HCT116 (cell line): ENCODE measurements around the gene MAP3K6. TPM values are rescaled to one million over a fixed set of nuclear protein-coding genes. Genes with fewer than 3 reads are reported as not detected.

Experiments
- ATAC-seq: fragments of 200-7000 bp; cut with Tn5 transposase; 2 replicates; pipeline ENCODE4 v1.9.1; 2020; ENCODE audit warnings: mild to moderate bottlenecking, moderate library complexity
- BruUV-seq: library from RNA; stranded (reverse); fragments of 400-500 nt; replicated peaks from 2 replicates; lab custom pipeline; 2021; lab: Mats Ljungman, UMichigan
- CTCF ChIA-PET: fragments of 300-600 bp; sonication (Branson Sonifier 250); formaldehyde crosslinking; loops from one replicate; lab custom pipeline; 2021; ENCODE audit warnings: antibody characterized with exemption; lab: Charles Lee
- POLR2A ChIA-PET: fragments of 300-600, 350-600 bp; sonication (Branson Sonifier 250); formaldehyde crosslinking; loops from one replicate; lab custom pipeline; 2021; ENCODE audit warnings: antibody characterized with exemption; lab: Charles Lee
- RAD21 ChIA-PET, 2 experiments: fragments of 300-600 bp; sonication (Branson Sonifier 250); formaldehyde crosslinking; loops; one replicate each; lab custom pipeline; 2023; ENCODE audit warnings: low total read pairs in 2 of 2; ENCODE audit not compliant: uncharacterized antibody in 2 of 2, unreplicated experiment in 2 of 2, low non-redundant PET in 1 of 2; lab: Charles Lee
- DNase-seq: peaks from one replicate; pipeline ENCODE4 v3.0.0-alpha.2; 2010; ENCODE audit warnings: low read depth, low spot score
- H2AFZ ChIP-seq: fragments of 200-600 bp; shearing (Covaris generic), sonication (generic); 2 replicates; pipeline ENCODE4 v1.6.1; 2017; ENCODE audit warnings: low read depth, mixed run types, mixed read lengths, antibody characterized with exemption, low read length; ENCODE audit not compliant: poor library complexity, severe bottlenecking
- H3K27ac ChIP-seq: 2 replicates; pipeline ENCODE4 v1.5.1; 2012; ENCODE audit warnings: low read depth, low read length
- H3K27me3 ChIP-seq: fragments of 200-600 bp; sonication (generic); 2 replicates; pipeline ENCODE4 v1.6.1; 2016; ENCODE audit warnings: mixed run types, low read length, mixed read lengths; ENCODE audit not compliant: insufficient read depth
- H3K36me3 ChIP-seq, 2 experiments: fragments of 200-500 bp in 1 of 2; fragments of 200-600 bp in 1 of 2; sonication (Bioruptor generic) in 1 of 2; sonication (generic) in 1 of 2; 2 replicates each; pipeline versions ENCODE4 v1.5.1 to v1.6.1; 2014 to 2016; ENCODE audit warnings: low read length in 2 of 2, inconsistent platforms in 1 of 2, mixed read lengths in 1 of 2, mixed run types in 1 of 2; ENCODE audit not compliant: insufficient read depth in 2 of 2, control insufficient read depth in 1 of 2
- H3K4me1 ChIP-seq, 2 experiments: fragments of 200-600 bp in 1 of 2; sonication (generic) in 1 of 2; 2 replicates each; pipeline versions ENCODE4 v1.5.1 to v1.6.1; 2012 to 2017; ENCODE audit warnings: low read length in 2 of 2, inconsistent platforms in 1 of 2, mild to moderate bottlenecking in 1 of 2, mixed read lengths in 1 of 2, mixed run types in 1 of 2, moderate library complexity in 1 of 2; ENCODE audit not compliant: insufficient read depth in 2 of 2, control insufficient read depth in 1 of 2
- H3K4me2 ChIP-seq: fragments of 200-600 bp; sonication (generic); 2 replicates; pipeline ENCODE4 v1.6.1; 2017; ENCODE audit warnings: mixed run types, low read length, mixed read lengths
- H3K4me3 ChIP-seq, 2 experiments: fragments of 200-600 bp in 1 of 2; sonication (generic) in 1 of 2; replicated peaks in 1 of 2; 2 replicates each; pipeline ENCODE4 v1.5.1; 2011 to 2016; ENCODE audit warnings: low read length in 2 of 2, control low read depth in 1 of 2, low read depth in 1 of 2, mild to moderate bottlenecking in 1 of 2, mixed read lengths in 1 of 2, mixed run types in 1 of 2
- H3K79me2 ChIP-seq: fragments of 200-600 bp; sonication (generic); 2 replicates; pipeline ENCODE4 v1.6.1; 2017; ENCODE audit warnings: mild to moderate bottlenecking, mixed run types, low read length, moderate library complexity, mixed read lengths; ENCODE audit not compliant: insufficient read depth
- H3K9ac ChIP-seq: fragments of 200-600 bp; sonication (generic); 2 replicates; pipeline ENCODE4 v1.6.1; 2016; ENCODE audit warnings: low read length, mixed read lengths
- H3K9me2 ChIP-seq: fragments of 200-600 bp; sonication (generic), shearing (Covaris generic); 2 replicates; pipeline ENCODE4 v1.6.1; 2017; ENCODE audit warnings: mixed run types, mild to moderate bottlenecking, moderate library complexity; ENCODE audit not compliant: insufficient read depth
- H3K9me3 ChIP-seq, 2 experiments: fragments of 200-500 bp in 1 of 2; fragments of 200-600 bp in 1 of 2; sonication (Bioruptor generic) in 1 of 2; sonication (generic) in 1 of 2; 2 replicates each; pipeline ENCODE4 v1.6.1; 2014 to 2017; ENCODE audit warnings: low read length in 2 of 2, mixed read lengths in 2 of 2, inconsistent platforms in 1 of 2, low read depth in 1 of 2, mild to moderate bottlenecking in 1 of 2, mixed run types in 1 of 2, moderate library complexity in 1 of 2; ENCODE audit not compliant: control insufficient read depth in 1 of 2, insufficient read depth in 1 of 2
- H4K20me1 ChIP-seq: fragments of 200-600 bp; sonication (generic), shearing (Covaris generic); 2 replicates; pipeline ENCODE4 v1.6.1; 2017; ENCODE audit warnings: mixed run types, mild to moderate bottlenecking, moderate library complexity; ENCODE audit not compliant: insufficient read depth
- ATF3 ChIP-seq: IDR thresholded peaks from 2 replicates; pipeline ENCODE4 v1.6.1; 2012
- EGR1 ChIP-seq: IDR thresholded peaks from 2 replicates; pipeline ENCODE4 v1.6.1; 2012; ENCODE audit warnings: low read depth
- ELF1 ChIP-seq: IDR thresholded peaks from 2 replicates; pipeline ENCODE4 v1.6.1; 2012; ENCODE audit warnings: low read depth, borderline replicate concordance
- FOSL1 ChIP-seq: IDR thresholded peaks from 2 replicates; pipeline ENCODE4 v1.6.1; 2012; ENCODE audit warnings: low read depth
- JUND ChIP-seq: IDR thresholded peaks from 2 replicates; pipeline ENCODE4 v1.6.1; 2012
- POLR2A ChIP-seq: IDR thresholded peaks from 2 replicates; pipeline ENCODE4 v1.7.0; 2011; ENCODE audit warnings: borderline replicate concordance; ENCODE audit not compliant: insufficient read depth, insufficient read length; ENCODE audit errors: extremely low read depth
- SIN3A ChIP-seq: IDR thresholded peaks from 2 replicates; pipeline ENCODE4 v1.6.1; 2012; ENCODE audit warnings: low read depth
- SP1 ChIP-seq: IDR thresholded peaks from 2 replicates; pipeline ENCODE4 v1.6.1; 2012; ENCODE audit warnings: low read depth
- SRF ChIP-seq: IDR thresholded peaks from 2 replicates; pipeline ENCODE4 v1.6.1; 2012; ENCODE audit warnings: low read depth
- TCF7L2 ChIP-seq: IDR thresholded peaks from 2 replicates; pipeline ENCODE4 v1.7.0; 2011; ENCODE audit warnings: borderline replicate concordance, inconsistent platforms; ENCODE audit not compliant: insufficient read depth, insufficient read length; ENCODE audit errors: extremely low read depth
- YY1 ChIP-seq: IDR thresholded peaks from 2 replicates; pipeline ENCODE4 v1.6.1; 2011; ENCODE audit warnings: low read length, low read depth, moderate library complexity, mild to moderate bottlenecking; ENCODE audit not compliant: insufficient replicate concordance; ENCODE audit errors: extremely low read depth
- ZFX ChIP-seq: fragments of 450-650 bp; IDR thresholded peaks from 2 replicates; pipeline ENCODE4 v1.6.1; 2017
- ZNF274 ChIP-seq: fragments of 200-500 bp; sonication (Bioruptor generic); IDR thresholded peaks from 2 replicates; pipeline ENCODE4 v1.6.1; 2014; ENCODE audit warnings: mild to moderate bottlenecking, low read depth, low read length, inconsistent platforms
- intact Hi-C: fragments of 100-400 bp; cut with micrococcal nuclease; formaldehyde crosslinking; loops from 2 replicates; pipeline ENCODE4 v1.10.0; 2022
- total RNA-seq: library from RNA; stranded (reverse); gene quantifications from one replicate; pipeline ENCODE4 v1.2.1, GENCODE V29; 2021; ENCODE audit not compliant: unreplicated experiment
- TF ChIP-seq, protein P1 (sequence below): IDR thresholded peaks from 2 replicates; pipeline ENCODE4 v1.6.1; 2011; ENCODE audit warnings: mild to moderate bottlenecking, low read length, moderate library complexity; ENCODE audit not compliant: insufficient replicate concordance; ENCODE audit errors: extremely low read depth
- TF ChIP-seq, protein P2 (sequence below), 3 experiments: fragments of 200-600 bp in 1 of 3; sonication (generic) in 1 of 3; IDR thresholded peaks in 2 of 3; conservative IDR thresholded peaks in 1 of 3; 2 replicates each; pipeline ENCODE4 v1.5.1; 2012 to 2017; ENCODE audit warnings: low read depth in 2 of 3, low read length in 2 of 3, antibody characterized with exemption in 1 of 3, borderline replicate concordance in 1 of 3, control low read depth in 1 of 3, mild to moderate bottlenecking in 1 of 3, mixed read lengths in 1 of 3, mixed run types in 1 of 3, moderate library complexity in 1 of 3; ENCODE audit not compliant: insufficient read depth in 1 of 3

MAP3K6 gene
- total RNA-seq, 1 experiment from 2014 or later: 30.2 TPM

DNA sequence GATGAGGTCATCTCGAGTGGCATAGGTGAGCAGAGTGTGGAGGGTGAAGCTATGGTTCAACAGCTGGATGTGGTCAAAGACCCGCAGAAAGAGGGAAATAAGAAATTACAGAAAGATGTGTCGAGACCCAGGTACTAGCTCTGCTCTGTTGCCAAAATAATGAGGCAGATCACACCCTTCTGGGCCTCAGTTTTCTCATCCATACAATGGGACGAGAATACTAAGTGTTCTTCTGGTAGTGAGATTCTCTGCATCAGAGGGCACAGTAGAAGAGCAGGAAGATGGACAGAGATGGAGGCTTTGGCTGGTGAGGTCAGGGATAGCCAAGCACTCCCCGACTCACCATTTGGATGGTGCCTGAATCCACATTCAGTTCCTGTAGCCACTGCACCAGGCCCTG is 11.1 kb downstream of the MAP3K6 start:
- peaks cover 0 to 7% of the 10 kb centered on the region in 2 experiments; a peak in 1 of 4 replicates for H3K36me3 ChIP-seq
- TF ChIP-seq EGR1: no peak
- TF ChIP-seq, protein P1, sequence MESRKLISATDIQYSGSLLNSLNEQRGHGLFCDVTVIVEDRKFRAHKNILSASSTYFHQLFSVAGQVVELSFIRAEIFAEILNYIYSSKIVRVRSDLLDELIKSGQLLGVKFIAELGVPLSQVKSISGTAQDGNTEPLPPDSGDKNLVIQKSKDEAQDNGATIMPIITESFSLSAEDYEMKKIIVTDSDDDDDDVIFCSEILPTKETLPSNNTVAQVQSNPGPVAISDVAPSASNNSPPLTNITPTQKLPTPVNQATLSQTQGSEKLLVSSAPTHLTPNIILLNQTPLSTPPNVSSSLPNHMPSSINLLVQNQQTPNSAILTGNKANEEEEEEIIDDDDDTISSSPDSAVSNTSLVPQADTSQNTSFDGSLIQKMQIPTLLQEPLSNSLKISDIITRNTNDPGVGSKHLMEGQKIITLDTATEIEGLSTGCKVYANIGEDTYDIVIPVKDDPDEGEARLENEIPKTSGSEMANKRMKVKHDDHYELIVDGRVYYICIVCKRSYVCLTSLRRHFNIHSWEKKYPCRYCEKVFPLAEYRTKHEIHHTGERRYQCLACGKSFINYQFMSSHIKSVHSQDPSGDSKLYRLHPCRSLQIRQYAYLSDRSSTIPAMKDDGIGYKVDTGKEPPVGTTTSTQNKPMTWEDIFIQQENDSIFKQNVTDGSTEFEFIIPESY: no peak
- no peak for TF ChIP-seq TCF7L2
- TF ChIP-seq JUND: no peak
- TF ChIP-seq, protein P2, sequence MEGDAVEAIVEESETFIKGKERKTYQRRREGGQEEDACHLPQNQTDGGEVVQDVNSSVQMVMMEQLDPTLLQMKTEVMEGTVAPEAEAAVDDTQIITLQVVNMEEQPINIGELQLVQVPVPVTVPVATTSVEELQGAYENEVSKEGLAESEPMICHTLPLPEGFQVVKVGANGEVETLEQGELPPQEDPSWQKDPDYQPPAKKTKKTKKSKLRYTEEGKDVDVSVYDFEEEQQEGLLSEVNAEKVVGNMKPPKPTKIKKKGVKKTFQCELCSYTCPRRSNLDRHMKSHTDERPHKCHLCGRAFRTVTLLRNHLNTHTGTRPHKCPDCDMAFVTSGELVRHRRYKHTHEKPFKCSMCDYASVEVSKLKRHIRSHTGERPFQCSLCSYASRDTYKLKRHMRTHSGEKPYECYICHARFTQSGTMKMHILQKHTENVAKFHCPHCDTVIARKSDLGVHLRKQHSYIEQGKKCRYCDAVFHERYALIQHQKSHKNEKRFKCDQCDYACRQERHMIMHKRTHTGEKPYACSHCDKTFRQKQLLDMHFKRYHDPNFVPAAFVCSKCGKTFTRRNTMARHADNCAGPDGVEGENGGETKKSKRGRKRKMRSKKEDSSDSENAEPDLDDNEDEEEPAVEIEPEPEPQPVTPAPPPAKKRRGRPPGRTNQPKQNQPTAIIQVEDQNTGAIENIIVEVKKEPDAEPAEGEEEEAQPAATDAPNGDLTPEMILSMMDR (IDR thresholded peaks at IDR 0.05 in 2 of 3, conservative IDR thresholded peaks at IDR 0.05 in 1 of 3; ENCODE audit: borderline replicate concordance in 1 of 3, insufficient read depth in 1 of 3, low read depth in 2 of 3, low read length in 2 of 3): no peak
- TF ChIP-seq ATF3: no peak
- no peak for TF ChIP-seq YY1
- no peak for TF ChIP-seq SP1
- no peak for TF ChIP-seq FOSL1
- no peak for TF ChIP-seq POLR2A
- TF ChIP-seq ZFX: no peak
- no peak for TF ChIP-seq SIN3A
- TF ChIP-seq ZNF274: no peak
- TF ChIP-seq ELF1: no peak
- TF ChIP-seq SRF: no peak
- CTCF ChIA-PET: no interaction called here
- no peaks in the 10 kb centered on the region for H3K27me3 ChIP-seq
- no peak overlapping the region for H3K27ac ChIP-seq
- no peak overlapping the region for H3K4me2 ChIP-seq
- intact Hi-C loops: no loop called here
- POLR2A ChIA-PET: no interaction called here
- BruUV-seq: no TSS peak
- peaks cover 7 to 11% of the 10 kb centered on the region in 2 experiments; a peak in 3 of 4 replicates for H3K4me1 ChIP-seq
- RAD21 ChIA-PET: no interaction called here
- H4K20me1 ChIP-seq: no peaks in the 10 kb centered on the region
- no peaks in the 10 kb centered on the region for H3K79me2 ChIP-seq
- H3K9ac ChIP-seq: no peak overlapping the region
- no peaks in the 10 kb centered on the region for H3K9me2 ChIP-seq
- ATAC-seq: no peak
- H2AFZ ChIP-seq: no peak overlapping the region
- H3K4me3 ChIP-seq: no peak overlapping the region
- DNase-seq: no peak
- no peaks in the 10 kb centered on the region for H3K9me3 ChIP-seq
